HEK293 (cell line): ENCODE data around the gene ASXL2.

Experiments used
- CTCF ChIA-PET: fragments of 350-600 bp; formaldehyde crosslinking; extraction: SDS; loops from one replicate; lab custom pipeline; 2021; ENCODE audit warnings: antibody characterized with exemption; lab: Yijun Ruan, JAX
- POLR2A ChIA-PET: fragments of 300-600 bp; formaldehyde crosslinking; extraction: SDS; loops from one replicate; lab custom pipeline; 2020; ENCODE audit warnings: antibody characterized with exemption, inconsistent platforms; lab: Yijun Ruan, JAX
- H3K27ac ChIP-seq: fragments of 200-500 bp; sonication (Bioruptor generic); 2 replicates; pipeline ENCODE4 v1.5.1; 2014; ENCODE audit warnings: low read depth, low read length, control low read depth, inconsistent platforms; ENCODE audit errors: extremely low read depth
- H3K36me3 ChIP-seq, 2 experiments: fragments of 200-500 bp in 1 of 2; sonication (Bioruptor generic) in 1 of 2; 1 replicate in 1 of 2; 2 replicates in 1 of 2; pipeline ENCODE4 v1.5.1; 2014 to 2017; ENCODE audit warnings: inconsistent platforms in 2 of 2, low read length in 2 of 2; ENCODE audit not compliant: control insufficient read depth in 2 of 2, insufficient read depth in 1 of 2
- H3K4me1 ChIP-seq: fragments of 200-500 bp; sonication (Bioruptor generic); 2 replicates; pipeline ENCODE4 v1.5.1; 2014; ENCODE audit warnings: mild to moderate bottlenecking, low read length, inconsistent platforms; ENCODE audit not compliant: control insufficient read depth, insufficient read depth
- H3K4me3 ChIP-seq: 2 replicates; pipeline ENCODE4 v1.5.1; 2011; ENCODE audit warnings: low read depth, mild to moderate bottlenecking, control low read depth, low read length, moderate library complexity
- H3K9me3 ChIP-seq: fragments of 200-500 bp; sonication (Bioruptor generic); 2 replicates; pipeline ENCODE4 v1.5.1; 2014; ENCODE audit warnings: low read depth, low read length, inconsistent platforms; ENCODE audit not compliant: control insufficient read depth, insufficient read depth
- GLIS2 ChIP-seq: fragments of 450-650 bp; formaldehyde crosslinking; IDR thresholded peaks from 2 replicates; pipeline ENCODE4 v1.5.1; 2016; ENCODE audit warnings: missing biosample characterization, missing genetic modification characterization
- KLF7 ChIP-seq: fragments of 450-650 bp; formaldehyde crosslinking; IDR thresholded peaks from 2 replicates; pipeline ENCODE4 v1.5.1; 2016; ENCODE audit warnings: missing biosample characterization, missing genetic modification characterization, borderline replicate concordance
- KLF9 ChIP-seq: fragments of 450-650 bp; formaldehyde crosslinking; IDR thresholded peaks from 2 replicates; pipeline ENCODE4 v1.5.1; 2016; ENCODE audit warnings: missing biosample characterization, missing genetic modification characterization, low read depth
- OSR2 ChIP-seq: fragments of 450-650 bp; formaldehyde crosslinking; IDR thresholded peaks from 2 replicates; pipeline ENCODE4 v1.5.1; 2016; ENCODE audit warnings: missing biosample characterization, missing genetic modification characterization
- PRDM1 ChIP-seq: fragments of 450-650 bp; formaldehyde crosslinking; IDR thresholded peaks from 2 replicates; pipeline ENCODE4; 2016; ENCODE audit warnings: missing biosample characterization, missing genetic modification characterization
- TSHZ1 ChIP-seq: fragments of 450-650 bp; formaldehyde crosslinking; IDR thresholded peaks from 2 replicates; pipeline ENCODE4 v1.5.1; 2016; ENCODE audit warnings: missing biosample characterization, missing genetic modification characterization, borderline replicate concordance
- ZBTB17 ChIP-seq: fragments of 450-650 bp; formaldehyde crosslinking; IDR thresholded peaks from 2 replicates; pipeline ENCODE4 v1.5.1; 2016; ENCODE audit warnings: missing biosample characterization, missing genetic modification characterization
- ZBTB20 ChIP-seq: fragments of 450-650 bp; formaldehyde crosslinking; IDR thresholded peaks from 2 replicates; pipeline ENCODE4 v1.5.1; 2016; ENCODE audit warnings: missing biosample characterization, missing genetic modification characterization
- ZFP69B ChIP-seq: fragments of 450-650 bp; formaldehyde crosslinking; IDR thresholded peaks from 2 replicates; pipeline ENCODE4 v1.5.1; 2016; ENCODE audit warnings: missing biosample characterization, missing genetic modification characterization
- ZIC2 ChIP-seq: fragments of 450-650 bp; formaldehyde crosslinking; IDR thresholded peaks from 2 replicates; pipeline ENCODE4 v1.5.1; 2016; ENCODE audit warnings: missing biosample characterization, missing genetic modification characterization
- ZNF23 ChIP-seq: fragments of 450-650 bp; formaldehyde crosslinking; IDR thresholded peaks from 2 replicates; pipeline ENCODE4 v1.5.1; 2016; ENCODE audit warnings: missing biosample characterization, missing genetic modification characterization, borderline replicate concordance
- ZNF24 ChIP-seq: fragments of 450-650 bp; formaldehyde crosslinking; IDR thresholded peaks from 2 replicates; pipeline ENCODE4 v1.5.1; 2016; ENCODE audit warnings: missing biosample characterization, missing genetic modification characterization
- ZNF292 ChIP-seq: fragments of 450-650 bp; formaldehyde crosslinking; IDR thresholded peaks from 2 replicates; pipeline ENCODE4 v1.5.1; 2016; ENCODE audit warnings: low read depth, missing biosample characterization, missing genetic modification characterization, borderline replicate concordance
- ZNF362 ChIP-seq: fragments of 450-650 bp; formaldehyde crosslinking; IDR thresholded peaks from 2 replicates; pipeline ENCODE4 v1.5.1; 2016; ENCODE audit warnings: missing biosample characterization, missing genetic modification characterization
- ZNF366 ChIP-seq: fragments of 450-650 bp; formaldehyde crosslinking; conservative IDR thresholded peaks from 2 replicates; pipeline ENCODE4 v1.5.1; 2016; ENCODE audit warnings: missing biosample characterization, missing genetic modification characterization
- ZNF600 ChIP-seq: fragments of 450-650 bp; formaldehyde crosslinking; IDR thresholded peaks from 2 replicates; pipeline ENCODE4 v1.5.1; 2016; ENCODE audit warnings: missing biosample characterization, missing genetic modification characterization
- ZNF629 ChIP-seq: fragments of 450-650 bp; formaldehyde crosslinking; IDR thresholded peaks from 2 replicates; pipeline ENCODE4 v1.5.1; 2017; ENCODE audit warnings: missing biosample characterization, missing genetic modification characterization
- ZNF692 ChIP-seq: fragments of 450-650 bp; formaldehyde crosslinking; IDR thresholded peaks from 2 replicates; pipeline ENCODE4 v1.5.1; 2016; ENCODE audit warnings: missing biosample characterization, missing genetic modification characterization
- ZSCAN4 ChIP-seq: fragments of 450-650 bp; formaldehyde crosslinking; IDR thresholded peaks from 2 replicates; pipeline ENCODE4 v1.5.1; 2017; ENCODE audit warnings: missing biosample characterization, missing genetic modification characterization

The ASXL2 gene

GRCh38 chr2:25699216-25699615 lies 179.1 kb downstream of the ASXL2 start (continued):
- no peak for TF ChIP-seq TSHZ1

GRCh38 chr2:25698752-25699151 lies 179.5 kb downstream of the ASXL2 start:
- H3K36me3 ChIP-seq, result no peaks in the 10 kb centered on the region
- peaks cover 12% of the 10 kb centered on the region for H3K4me1 ChIP-seq
- no peak overlapping the region for H3K4me3 ChIP-seq
- H3K27ac ChIP-seq, result no peak overlapping the region
- POLR2A ChIA-PET, result interaction anchor here (0.6 to 0.8 kb wide), 2 partner anchors 92 to 320 kb away, joined by 3 to 5 read pairs; no protein-coding TSS in a partner anchor
- TF ChIP-seq ZNF629 (tag by site-specific recombination) (peak; percentile 54), GLIS2 (tag by site-specific recombination) (no peak), ZSCAN4 (tag by site-specific recombination) (peak; percentile 47; the same call in 1 of the 2 replicates), ZIC2 (tag by site-specific recombination) (no peak), KLF9 (tag by site-specific recombination) (no peak), ZNF362 (tag by site-specific recombination) (0 out of 2 replicates have a peak, but pooled peaks have one; percentile 26), ZBTB20 (peak; percentile 25; the same call in 1 of the 2 replicates), ZNF366 (tag by site-specific recombination) (peak; percentile 45; the same call in 1 of the 2 replicates), ZNF24 (tag by site-specific recombination) (0 out of 2 replicates have a peak, but pooled peaks have one; percentile 31), OSR2 (tag by site-specific recombination) (0 out of 2 replicates have a peak, but pooled peaks have one; percentile 11)
- no peaks in the 10 kb centered on the region for H3K9me3 ChIP-seq
- CTCF ChIA-PET, result interaction anchor here (0.6 to 5.1 kb wide), 11 partner anchors 10 to 587 kb away, joined by 3 to 82 read pairs (median 5); no protein-coding TSS in a partner anchor

- no peaks in the 10 kb centered on the region for H3K9me3 ChIP-seq
- TF ChIP-seq ZNF23 (tag by site-specific recombination), result no peak
- TF ChIP-seq ZFP69B (tag by site-specific recombination), result peak; percentile 88
- no peak for TF ChIP-seq ZNF292 (tag by site-specific recombination)
- TF ChIP-seq OSR2 (tag by site-specific recombination), result peak; percentile 67
- peak; percentile 43 for TF ChIP-seq ZBTB20
- no peak for TF ChIP-seq KLF7 (tag by site-specific recombination)
- peak; percentile 83 for TF ChIP-seq ZNF600
- peak; percentile 51 for TF ChIP-seq PRDM1
- TF ChIP-seq ZNF692 (tag by site-specific recombination), result peak; percentile 90
- TF ChIP-seq ZBTB17 (tag by site-specific recombination), result peak; percentile 96
- H3K4me1 ChIP-seq, result peaks cover 12% of the 10 kb centered on the region
- CTCF ChIA-PET, result interaction anchor here (0.6 to 5.1 kb wide), 5 partner anchors 9 to 979 kb away, joined by 3 to 82 read pairs (median 5); no protein-coding TSS in a partner anchor
- H3K27ac ChIP-seq, result no peak overlapping the region; the same call in 1 of the 2 replicates
- no peaks in the 10 kb centered on the region for H3K36me3 ChIP-seq
- no peak overlapping the region for H3K4me3 ChIP-seq
- POLR2A ChIA-PET, result interaction anchor here (0.9 kb wide), 1 partner anchor 24 kb away, joined by 3 read pairs; no protein-coding TSS in a partner anchor
Observed at GRCh38 chr2:25697559-25698341, 180.5 kb downstream of the ASXL2 start.
